Measurements from ENCODE around the gene ABCF1. TPM values are rescaled to one million over a fixed set of nuclear protein-coding genes. Genes with fewer than 3 reads are reported as not detected.

ABCF1 gene
- total RNA-seq, 1 donor = 43.2 TPM

GRCh38 chr6:30570263-30570662 lies 979 bp upstream of the ABCF1 start:
- TF ChIP-seq CTCF (IDR thresholded peaks at IDR 0.05; ENCODE audit: insufficient read depth, low read length) = no peak
- H3K4me3 ChIP-seq (ENCODE audit: low read depth, low read length) = peak overlapping the region; percentile 98
- DNase-seq (ENCODE audit: low read depth) = no peak

- no peak for TF ChIP-seq CTCF (IDR thresholded peaks at IDR 0.05; ENCODE audit: insufficient read depth, low read length)
- H3K4me3 ChIP-seq (ENCODE audit: low read depth, low read length) = peak overlapping the region; percentile 98
- DNase-seq (ENCODE audit: low read depth) = no peak
Measured at GRCh38 chr6:30570740-30571074, 535 bp upstream of the ABCF1 start.

GRCh38 chr6:30571762-30572082 lies 480 bp downstream of the ABCF1 start:
- TF ChIP-seq CTCF (IDR thresholded peaks at IDR 0.05; ENCODE audit: insufficient read depth, low read length) = no peak
- DNase-seq (ENCODE audit: low read depth) = no peak
- peak overlapping the region; percentile 98 for H3K4me3 ChIP-seq (ENCODE audit: low read depth, low read length)

GRCh38 chr6:30572148-30572547 lies 906 bp downstream of the ABCF1 start:
- DNase-seq (ENCODE audit: low read depth) = no peak
- no peak for TF ChIP-seq CTCF (IDR thresholded peaks at IDR 0.05; ENCODE audit: insufficient read depth, low read length)
- H3K4me3 ChIP-seq (ENCODE audit: low read depth, low read length) = peak overlapping the region; percentile 98

- no peak for TF ChIP-seq CTCF (IDR thresholded peaks at IDR 0.05; ENCODE audit: insufficient read depth, low read length)
- H3K4me3 ChIP-seq (ENCODE audit: low read depth, low read length) = peak overlapping the region; percentile 6
- no peak for DNase-seq (ENCODE audit: low read depth)
Measured at GRCh38 chr6:30573113-30573512, 1.9 kb downstream of the ABCF1 start.

- TF ChIP-seq CTCF (IDR thresholded peaks at IDR 0.05; ENCODE audit: insufficient read depth, low read length) = no peak
- no peak overlapping the region for H3K4me3 ChIP-seq (ENCODE audit: low read depth, low read length)
- DNase-seq (ENCODE audit: low read depth) = no peak
Measured at GRCh38 chr6:30578051-30578450, 6.8 kb downstream of the ABCF1 start.

- DNase-seq (ENCODE audit: low read depth) = no peak
- TF ChIP-seq CTCF (IDR thresholded peaks at IDR 0.05; ENCODE audit: insufficient read depth, low read length) = no peak
- no peak overlapping the region for H3K4me3 ChIP-seq (ENCODE audit: low read depth, low read length)
Measured at GRCh38 chr6:30583921-30584320, 12.7 kb downstream of the ABCF1 start.
